Bronchial epithelial cell (primary cell): ENCODE data around the gene SHISA6. TPM values are rescaled to one million over a fixed set of nuclear protein-coding genes. Genes with fewer than 3 reads are reported as not detected.

Experiments
- DNase-seq: peaks from one replicate; pipeline ENCODE4 v3.0.0-alpha.2; 2010; ENCODE audit warnings: low read depth
- FAIRE-seq: peaks from 2 replicates; lab custom pipeline; 2011; peaks lifted over from hg19 to GRCh38; lab: Jason Lieb, UNC
- H3K27me3 ChIP-seq: 2 replicates; pipeline ENCODE4 v1.5.1; 2011; ENCODE audit warnings: low read length; ENCODE audit not compliant: control insufficient read depth, insufficient read depth
- H3K36me3 ChIP-seq: 2 replicates; pipeline ENCODE4 v1.5.1; 2011; ENCODE audit warnings: low read length; ENCODE audit not compliant: control insufficient read depth, insufficient read depth
- H3K4me3 ChIP-seq: 2 replicates; pipeline ENCODE4 v1.5.1; 2011; ENCODE audit warnings: mild to moderate bottlenecking, low read depth, low read length, control low read depth
- total RNA-seq: library from RNA; depleted of rRNA; stranded (reverse); fragments of >200 nt; gene quantifications from 2 replicates; pipeline ENCODE4 v1.2.1, GENCODE V29; 2014
- TF ChIP-seq, protein P1 (sequence below): IDR thresholded peaks from 2 replicates; pipeline ENCODE4 v1.5.1; 2011; ENCODE audit warnings: mild to moderate bottlenecking, moderate library complexity, low read length, control low read depth, inconsistent platforms; ENCODE audit not compliant: insufficient read depth, severe bottlenecking

SHISA6 gene
- not detected in 2 replicates for total RNA-seq

- no peak for DNase-seq
- TF ChIP-seq, protein P1, sequence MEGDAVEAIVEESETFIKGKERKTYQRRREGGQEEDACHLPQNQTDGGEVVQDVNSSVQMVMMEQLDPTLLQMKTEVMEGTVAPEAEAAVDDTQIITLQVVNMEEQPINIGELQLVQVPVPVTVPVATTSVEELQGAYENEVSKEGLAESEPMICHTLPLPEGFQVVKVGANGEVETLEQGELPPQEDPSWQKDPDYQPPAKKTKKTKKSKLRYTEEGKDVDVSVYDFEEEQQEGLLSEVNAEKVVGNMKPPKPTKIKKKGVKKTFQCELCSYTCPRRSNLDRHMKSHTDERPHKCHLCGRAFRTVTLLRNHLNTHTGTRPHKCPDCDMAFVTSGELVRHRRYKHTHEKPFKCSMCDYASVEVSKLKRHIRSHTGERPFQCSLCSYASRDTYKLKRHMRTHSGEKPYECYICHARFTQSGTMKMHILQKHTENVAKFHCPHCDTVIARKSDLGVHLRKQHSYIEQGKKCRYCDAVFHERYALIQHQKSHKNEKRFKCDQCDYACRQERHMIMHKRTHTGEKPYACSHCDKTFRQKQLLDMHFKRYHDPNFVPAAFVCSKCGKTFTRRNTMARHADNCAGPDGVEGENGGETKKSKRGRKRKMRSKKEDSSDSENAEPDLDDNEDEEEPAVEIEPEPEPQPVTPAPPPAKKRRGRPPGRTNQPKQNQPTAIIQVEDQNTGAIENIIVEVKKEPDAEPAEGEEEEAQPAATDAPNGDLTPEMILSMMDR = no peak
- peaks cover 17% of the 10 kb centered on the region for H3K27me3 ChIP-seq
- FAIRE-seq = no peak
- H3K36me3 ChIP-seq = no peaks in the 10 kb centered on the region
- H3K4me3 ChIP-seq = no peak within 1 kb of the TSS
Measured at GRCh38 chr17:11240841-11241610, at the start of gene SHISA6. TSS of gene SHISA6 (plus strand) at chr17:11241213.

DNA sequence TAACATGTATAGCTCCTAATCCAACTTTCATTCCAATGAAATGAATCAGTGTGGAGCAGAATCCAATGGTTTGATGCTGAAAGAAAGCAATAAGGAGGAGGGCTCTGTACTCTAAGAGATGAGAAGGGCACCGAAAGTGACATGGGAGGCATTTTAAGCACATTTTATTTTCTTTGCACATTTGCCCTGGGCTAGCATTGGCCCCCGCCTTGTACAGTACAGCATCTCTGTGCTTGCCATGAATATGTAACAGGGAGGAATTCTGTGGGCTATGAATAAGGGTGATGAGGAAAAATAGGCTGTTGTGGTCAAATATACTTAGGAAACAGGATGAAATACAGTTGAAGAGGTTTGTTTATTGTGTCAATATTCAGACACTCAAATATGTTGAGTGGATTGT, 45.2 kb upstream of the SHISA6 start:
- FAIRE-seq (no peak), DNase-seq (no peak)
- Histone ChIP-seq H3K4me3 (no peak overlapping the region), H3K27me3 (no peaks in the 10 kb centered on the region), H3K36me3 (no peaks in the 10 kb centered on the region)
- TF ChIP-seq, protein P1 = no peak

DNA sequence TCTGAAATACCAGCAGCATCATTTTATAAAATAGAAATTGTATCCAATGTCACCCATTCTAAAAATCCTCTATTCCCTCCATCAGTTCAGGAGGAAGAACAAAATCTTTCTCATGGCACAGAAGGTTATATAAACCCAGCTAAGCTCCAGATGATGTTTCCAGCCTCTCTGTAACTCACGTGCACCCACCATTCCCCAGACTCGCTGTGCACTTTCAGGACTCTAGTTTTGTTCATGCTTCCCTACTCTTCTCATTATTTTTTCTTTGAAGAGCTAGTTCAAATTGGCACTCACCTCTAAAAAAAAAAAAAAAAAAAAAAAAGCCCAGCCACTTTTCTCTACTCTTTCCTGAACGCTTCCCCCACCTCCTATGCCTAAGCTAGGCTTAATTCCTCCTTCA, 36.0 kb upstream of the SHISA6 start:
- TF ChIP-seq, protein P1 = no peak
- Histone ChIP-seq H3K4me3 (no peak overlapping the region), H3K36me3 (no peaks in the 10 kb centered on the region), H3K27me3 (no peaks in the 10 kb centered on the region)
- DNase-seq = no peak
- no peak for FAIRE-seq

- DNase-seq (no peak), FAIRE-seq (no peak)
- H3K36me3 ChIP-seq = no peaks in the 10 kb centered on the region
- TF ChIP-seq, protein P1 = no peak
- H3K4me3 ChIP-seq = no peak overlapping the region
- H3K27me3 ChIP-seq = no peaks in the 10 kb centered on the region
Measured at GRCh38 chr17:11205659-11206058, 35.4 kb upstream of the SHISA6 start.

GRCh38 chr17:11209906-11210305, 31.1 kb upstream of the SHISA6 start:
- TF ChIP-seq, protein P1 = no peak
- DNase-seq = no peak
- Histone ChIP-seq H3K27me3 (no peaks in the 10 kb centered on the region), H3K36me3 (no peaks in the 10 kb centered on the region), H3K4me3 (no peak overlapping the region)
- FAIRE-seq = no peak
